Smooth muscle cell of bladder (primary cell): Measurements from ENCODE around the gene CORO7. TPM values are rescaled to one million over a fixed set of nuclear protein-coding genes. Genes with fewer than 3 reads are reported as not detected.

Experiments used
- total RNA-seq: library from RNA; depleted of rRNA; stranded (reverse); fragments of >200 nt; gene quantifications from 2 replicates; pipeline ENCODE4 v1.2.3, GENCODE V29; 2014

The CORO7 gene
- 10.9 and 11.7 TPM in 2 replicates for total RNA-seq

DNA sequence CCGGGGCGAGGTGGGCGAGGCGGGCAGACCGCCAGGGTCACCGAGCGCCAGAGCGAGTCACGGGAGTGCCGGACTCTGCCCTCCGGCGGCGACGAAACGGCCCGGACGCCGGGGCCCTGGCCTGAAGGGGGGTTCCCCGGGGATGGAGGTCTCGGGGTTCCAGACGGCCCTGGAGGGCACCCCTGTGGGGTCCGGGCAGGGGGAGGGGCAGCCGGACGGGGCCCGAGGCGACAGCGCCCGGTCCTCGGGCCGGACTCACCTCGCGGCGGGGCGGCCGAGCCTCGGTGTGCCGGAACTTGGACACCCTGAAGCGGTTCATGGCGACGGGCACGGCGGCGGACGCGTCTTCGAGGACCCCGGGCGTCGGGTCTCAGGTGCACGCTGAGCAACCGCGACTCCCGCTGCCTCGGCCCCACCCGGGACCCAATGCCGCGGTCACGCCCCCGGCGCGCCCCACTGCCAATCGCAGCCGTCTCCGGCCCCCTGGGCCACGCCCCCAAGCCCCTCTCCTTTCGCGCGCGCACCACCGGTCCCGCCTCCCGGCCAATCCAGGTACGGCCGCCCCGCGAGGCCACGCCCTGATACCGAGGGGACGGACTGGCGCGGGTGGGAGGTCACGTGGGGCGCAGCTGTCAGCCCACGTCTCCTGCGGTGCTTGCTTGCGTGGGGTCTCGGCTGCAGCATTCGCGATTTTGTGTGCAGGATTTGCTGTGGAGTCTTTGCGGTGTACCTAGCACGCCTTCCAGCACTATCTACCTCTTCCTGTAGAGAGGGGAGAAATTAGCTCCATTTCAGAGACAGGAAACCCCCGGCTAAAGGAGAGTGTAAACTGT, at the start of gene CORO7:
Gene CORO7, minus strand, starts transcription at position 397 of the 833 bp plus-strand sequence. Its CDS starts 78 bp downstream, at position 319.

DNA sequence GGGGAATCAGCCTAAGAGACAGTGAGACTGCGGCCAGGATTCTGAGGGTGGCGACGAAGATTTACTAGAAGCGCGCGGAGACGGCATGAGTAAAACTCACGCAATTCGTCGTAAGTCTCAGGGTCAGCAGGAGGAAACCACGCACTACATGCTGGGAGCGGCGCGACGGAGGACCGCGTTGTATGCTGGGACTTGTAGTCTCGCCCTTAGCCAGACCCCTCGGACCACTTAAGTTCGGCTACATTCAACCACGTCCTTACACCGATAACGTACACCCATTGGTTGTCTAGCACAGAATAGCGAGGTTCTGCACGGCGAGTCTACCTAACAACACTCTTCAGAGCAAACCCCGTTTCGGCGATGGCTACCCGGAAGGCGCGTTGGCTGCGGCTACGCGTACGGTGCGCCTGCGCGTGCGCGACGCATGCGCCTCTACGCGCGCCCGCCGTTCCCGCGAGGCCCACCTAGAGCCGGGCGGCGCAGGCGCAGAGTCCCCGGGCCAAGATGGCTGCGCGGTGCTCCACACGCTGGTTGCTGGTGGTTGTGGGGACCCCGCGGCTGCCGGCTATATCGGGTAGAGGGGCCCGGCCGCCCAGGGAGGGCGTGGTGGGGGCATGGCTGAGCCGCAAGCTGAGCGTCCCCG, 9.1 kb upstream of the CORO7 start, which contains the start of gene DNAJA3:
Gene DNAJA3, plus strand, starts transcription at position 491 of the 643 bp plus-strand sequence. Its CDS starts 14 bp downstream, at position 505.

DNA sequence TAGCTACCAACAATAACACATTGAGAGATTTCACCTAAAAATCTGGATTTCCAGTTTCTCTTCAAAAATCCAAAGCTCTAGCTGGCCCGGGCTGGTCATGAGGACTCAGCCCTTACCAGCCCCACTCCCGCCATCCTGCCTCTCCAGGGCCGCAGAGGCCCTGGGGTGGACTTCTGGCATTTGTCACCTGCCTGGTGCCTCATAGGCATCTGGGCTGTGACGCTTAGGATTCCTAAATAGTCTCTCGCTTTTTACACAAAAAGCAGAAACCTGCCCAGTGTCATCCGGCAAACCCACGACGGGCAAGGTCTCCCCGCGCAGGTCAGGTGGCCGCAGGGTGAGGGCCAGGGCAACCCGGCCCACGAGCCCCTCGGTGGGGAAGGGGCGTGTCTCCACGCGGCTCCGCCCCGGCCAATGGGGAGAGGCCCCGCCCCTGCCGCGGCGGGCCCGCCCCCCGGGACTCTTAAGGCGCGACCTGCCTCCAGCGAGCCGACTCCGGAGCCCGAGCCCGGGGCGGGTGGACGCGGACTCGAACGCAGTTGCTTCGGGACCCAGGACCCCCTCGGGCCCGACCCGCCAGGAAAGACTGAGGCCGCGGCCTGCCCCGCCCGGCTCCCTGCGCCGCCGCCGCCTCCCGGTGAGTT, 44.9 kb downstream of the CORO7 start, which contains the start of gene VASN:
Gene VASN, plus strand, starts transcription at position 492 of the 644 bp plus-strand sequence. CDS start 9,030 bp downstream, outside the sequence.

DNA sequence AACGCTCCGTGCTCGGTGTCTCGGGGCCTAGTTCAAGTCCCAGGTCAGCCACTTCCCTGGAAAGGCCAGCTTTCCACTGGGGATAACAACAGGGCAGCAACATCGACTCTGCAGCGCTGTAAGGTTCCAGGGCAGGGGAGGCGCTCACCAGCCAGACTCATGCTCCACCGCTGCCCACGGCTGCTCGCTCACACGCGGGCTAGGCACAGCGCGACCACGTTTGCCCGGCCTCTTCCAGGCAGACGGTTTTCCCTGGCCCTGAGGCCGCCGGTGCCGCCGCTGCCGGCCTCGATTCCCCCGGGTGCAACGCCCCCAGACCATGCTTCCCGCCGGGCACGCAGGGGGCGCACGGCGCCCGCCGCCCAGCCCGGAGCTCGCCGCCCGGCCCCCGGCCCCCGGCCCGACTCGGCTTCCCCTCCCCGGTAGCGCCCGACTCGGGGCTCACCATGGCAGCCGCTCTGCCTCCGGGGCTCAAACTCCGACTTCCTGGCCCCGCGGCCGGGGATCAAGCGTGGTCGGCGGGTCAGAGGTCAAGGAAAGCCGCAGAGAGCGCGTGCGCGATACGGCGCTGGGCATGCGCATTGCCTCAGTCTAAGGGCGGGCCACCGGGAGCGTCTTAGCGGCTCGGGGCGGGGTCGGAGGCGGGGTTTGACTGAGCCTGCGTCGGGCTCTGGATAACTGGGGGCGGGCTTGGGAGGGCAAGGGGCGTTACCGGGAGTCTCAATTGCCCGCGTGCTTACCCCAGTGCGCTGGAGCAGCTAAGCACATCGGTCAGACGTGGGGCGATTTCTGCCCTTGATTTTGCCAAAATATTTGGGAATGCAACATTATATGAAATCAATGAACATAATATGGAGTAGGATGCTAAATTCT, 65.4 kb downstream of the CORO7 start, which contains the start of gene PAM16:
Gene PAM16, minus strand, starts transcription at position 535 of the 873 bp plus-strand sequence. Its CDS starts 87 bp downstream, at position 448.

DNA sequence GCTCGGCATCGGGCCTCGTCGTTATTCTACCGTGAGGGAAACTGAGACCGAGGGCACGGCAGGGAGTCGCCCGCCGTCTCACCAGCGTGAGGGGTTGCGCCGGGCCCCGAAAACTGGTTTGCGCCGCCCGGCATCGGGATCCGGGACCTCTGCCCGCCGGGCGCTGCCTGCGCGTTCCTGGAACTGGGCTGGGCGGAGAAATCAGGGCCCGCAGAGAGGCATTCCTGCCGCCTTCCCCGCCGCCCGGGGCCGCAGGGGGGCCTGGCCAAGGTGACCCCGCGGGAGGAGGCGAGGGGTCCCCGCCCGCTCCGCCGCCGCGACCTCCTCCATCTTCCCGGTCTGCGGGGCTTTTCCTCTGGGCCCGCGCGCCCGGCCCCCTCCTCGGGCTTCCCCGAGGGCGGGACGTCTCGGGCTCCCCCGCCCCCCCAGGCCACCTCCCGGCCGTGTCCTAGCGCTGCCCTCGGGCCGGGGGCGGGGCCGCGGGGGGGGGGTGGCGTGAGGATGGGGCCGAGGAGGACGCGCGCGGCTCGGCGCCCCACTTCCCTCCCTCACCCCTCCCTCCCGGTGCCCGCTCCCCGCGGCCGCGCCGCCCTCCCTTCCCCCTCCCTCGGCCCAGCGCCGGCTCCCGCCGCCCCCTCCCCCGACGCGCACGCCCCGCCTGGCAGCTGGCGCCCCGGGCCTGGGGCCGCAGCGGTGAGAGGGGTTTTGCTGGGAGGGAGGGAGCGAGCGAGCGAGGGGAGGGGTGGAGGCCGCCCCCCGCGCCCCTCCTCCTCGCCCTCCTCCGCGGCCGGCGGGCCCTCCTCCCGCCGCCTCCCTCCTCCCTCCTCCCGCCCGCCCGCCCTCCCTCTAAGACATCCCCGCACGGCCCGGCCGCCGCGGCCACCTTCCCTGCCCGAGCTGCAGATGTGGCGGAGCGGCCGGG, 100.9 kb downstream of the CORO7 start, which contains the start of gene GLIS2:
Gene GLIS2, plus strand, starts transcription at position 882 of the 922 bp plus-strand sequence. CDS start 16,214 bp downstream, outside the sequence.

Other genes starting within 250 kb of the CORO7 start
- gene SRL, start 174.5 kb downstream of the CORO7 start, total RNA-seq: under 0.01 and 0.09 TPM in 2 replicates
- 6.4 and 9.6 TPM in 2 replicates for gene TFAP4, start 143.6 kb downstream of the CORO7 start, total RNA-seq
- gene GLIS2, start 100.5 kb downstream of the CORO7 start, total RNA-seq: 1.7 and 2.4 TPM in 2 replicates
- 25.5 and 26.9 TPM in 2 replicates for gene PAM16, start 65.3 kb downstream of the CORO7 start, total RNA-seq
- gene VASN, start 44.7 kb downstream of the CORO7 start, total RNA-seq: 86.0 and 107 TPM in 2 replicates
- gene DNAJA3, start 9.3 kb upstream of the CORO7 start, total RNA-seq: 48.2 and 57.3 TPM in 2 replicates
- gene NMRAL1, start 58.0 kb upstream of the CORO7 start, total RNA-seq: 63.1 and 63.9 TPM in 2 replicates
- 42.4 and 59.2 TPM in 2 replicates for gene HMOX2, start 59.8 kb upstream of the CORO7 start, total RNA-seq
- gene CDIP1, start 122.2 kb upstream of the CORO7 start, total RNA-seq: 6.8 and 10.2 TPM in 2 replicates
- gene C16orf96, start 139.7 kb upstream of the CORO7 start, total RNA-seq: under 0.01 TPM in 2 replicates
- 3.8 and 4.5 TPM in 2 replicates for gene UBALD1, start 198.3 kb upstream of the CORO7 start, total RNA-seq
- 17.6 and 25.1 TPM in 2 replicates for gene MGRN1, start 208.2 kb upstream of the CORO7 start, total RNA-seq